SU-DHL-6 (cell line): Measurements from ENCODE around the gene CHIC2.

Experiments
- H2AFZ ChIP-seq: fragments of 200-600 bp; sonication (generic); 2 replicates; pipeline ENCODE4 v1.6.1; 2014; ENCODE audit warnings: low read depth, mild to moderate bottlenecking, moderate library complexity, mixed read lengths, antibody characterized with exemption, low read length; ENCODE audit not compliant: severe bottlenecking
- H3F3A ChIP-seq: fragments of 200-600 bp; shearing (Covaris generic); 2 replicates; pipeline ENCODE4 v1.6.0; 2016; ENCODE audit warnings: antibody characterized with exemption, mild to moderate bottlenecking; ENCODE audit not compliant: insufficient read depth
- H3K27ac ChIP-seq: fragments of 200-600 bp; sonication (generic); 2 replicates; pipeline ENCODE4 v1.5.1; 2016; ENCODE audit warnings: low read depth, mild to moderate bottlenecking, low read length, moderate library complexity, mixed read lengths
- H3K27me3 ChIP-seq: fragments of 200-600 bp; sonication (generic), shearing (Covaris generic); 2 replicates; pipeline ENCODE4 v1.6.0; 2014; ENCODE audit warnings: mild to moderate bottlenecking, low read length
- H3K36me3 ChIP-seq: fragments of 200-600 bp; sonication (generic); 2 replicates; pipeline ENCODE4 v1.6.1; 2014; ENCODE audit warnings: mild to moderate bottlenecking, low read length, mixed read lengths
- H3K4me2 ChIP-seq: fragments of 300-600, 200-600 bp; shearing (Covaris generic), sonication (generic); 2 replicates; pipeline ENCODE4 v1.6.0; 2014; ENCODE audit warnings: low read length, low read depth, mild to moderate bottlenecking; ENCODE audit not compliant: poor library complexity, severe bottlenecking
- H3K4me3 ChIP-seq: fragments of 200-600 bp; sonication (generic); 2 replicates; pipeline ENCODE4 v1.5.1; 2014; ENCODE audit warnings: antibody characterized with exemption, low read length, mild to moderate bottlenecking, mixed read lengths; ENCODE audit not compliant: insufficient read depth, poor library complexity, severe bottlenecking
- H3K79me2 ChIP-seq: fragments of 200-600 bp; sonication (generic); 2 replicates; pipeline ENCODE4 v1.6.1; 2014; ENCODE audit warnings: mild to moderate bottlenecking, low read length, moderate library complexity; ENCODE audit not compliant: insufficient read depth
- H3K9ac ChIP-seq: fragments of 200-600 bp; sonication (generic); 2 replicates; pipeline ENCODE4 v1.7.0; 2014; ENCODE audit warnings: mild to moderate bottlenecking, low read length
- H3K9me2 ChIP-seq: fragments of 200-600 bp; sonication (generic); replicated peaks from 2 replicates; pipeline ENCODE4 v1.6.1; 2014; ENCODE audit warnings: low read length; ENCODE audit not compliant: insufficient read depth
- H3K9me3 ChIP-seq: fragments of 200-600 bp; sonication (generic); 2 replicates; pipeline ENCODE4 v1.6.1; 2014; ENCODE audit warnings: low read length, mixed read lengths; ENCODE audit not compliant: insufficient read depth
- H4K20me1 ChIP-seq: fragments of 200-600 bp; sonication (generic); 2 replicates; pipeline ENCODE4 v1.6.1; 2014; ENCODE audit warnings: low read depth, mild to moderate bottlenecking, antibody characterized with exemption, low read length, moderate library complexity, mixed read lengths
- EZH2phosphoT487 ChIP-seq: fragments of 200-600 bp; sonication (generic), shearing (Covaris generic); conservative IDR thresholded peaks from 2 replicates; pipeline ENCODE4 v1.6.1; 2018; ENCODE audit warnings: mild to moderate bottlenecking, antibody characterized with exemption, low read length, moderate library complexity, mixed read lengths
- TF ChIP-seq, protein P1 (sequence below): fragments of 200-600 bp; sonication (generic); IDR thresholded peaks from one replicate; pipeline ENCODE4 v1.5.1; 2017; ENCODE audit warnings: antibody characterized with exemption, mild to moderate bottlenecking, low read length, moderate library complexity; ENCODE audit not compliant: insufficient read depth, poor library complexity, severe bottlenecking

CHIC2 gene

DNA sequence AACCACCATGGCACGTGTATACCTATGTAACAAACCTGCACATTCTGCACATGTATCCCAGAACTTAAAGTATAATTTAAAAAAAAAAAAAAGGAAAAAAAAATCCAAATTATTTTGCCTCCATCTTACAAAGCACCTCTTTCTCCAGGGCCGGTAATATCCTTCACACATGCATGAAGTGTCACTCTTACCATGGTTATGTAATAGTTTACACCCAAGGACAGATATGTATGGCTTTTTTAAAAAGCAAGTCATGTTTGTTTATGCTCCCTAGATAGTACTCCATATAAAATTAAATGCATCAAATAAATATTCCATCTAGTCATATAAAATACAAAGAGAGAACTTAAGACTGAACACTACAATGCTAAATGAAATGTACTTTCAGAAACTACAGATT lies 22.5 kb downstream of the CHIC2 start:
- H4K20me1 ChIP-seq: no peaks in the 10 kb centered on the region
- H3K27me3 ChIP-seq: no peaks in the 10 kb centered on the region
- H3K4me3 ChIP-seq: no peak overlapping the region
- H3K79me2 ChIP-seq: peaks cover 6% of the 10 kb centered on the region; the same call in 1 of the 2 replicates
- no peak overlapping the region for H3K4me2 ChIP-seq
- no peaks in the 10 kb centered on the region for H3K36me3 ChIP-seq
- no peaks in the 10 kb centered on the region for H3K9me3 ChIP-seq
- no peak overlapping the region for H3K27ac ChIP-seq
- H3F3A ChIP-seq: no peaks in the 10 kb centered on the region
- no peak overlapping the region for H3K9ac ChIP-seq
- TF ChIP-seq EZH2phosphoT487: no peak
- TF ChIP-seq, protein P1, sequence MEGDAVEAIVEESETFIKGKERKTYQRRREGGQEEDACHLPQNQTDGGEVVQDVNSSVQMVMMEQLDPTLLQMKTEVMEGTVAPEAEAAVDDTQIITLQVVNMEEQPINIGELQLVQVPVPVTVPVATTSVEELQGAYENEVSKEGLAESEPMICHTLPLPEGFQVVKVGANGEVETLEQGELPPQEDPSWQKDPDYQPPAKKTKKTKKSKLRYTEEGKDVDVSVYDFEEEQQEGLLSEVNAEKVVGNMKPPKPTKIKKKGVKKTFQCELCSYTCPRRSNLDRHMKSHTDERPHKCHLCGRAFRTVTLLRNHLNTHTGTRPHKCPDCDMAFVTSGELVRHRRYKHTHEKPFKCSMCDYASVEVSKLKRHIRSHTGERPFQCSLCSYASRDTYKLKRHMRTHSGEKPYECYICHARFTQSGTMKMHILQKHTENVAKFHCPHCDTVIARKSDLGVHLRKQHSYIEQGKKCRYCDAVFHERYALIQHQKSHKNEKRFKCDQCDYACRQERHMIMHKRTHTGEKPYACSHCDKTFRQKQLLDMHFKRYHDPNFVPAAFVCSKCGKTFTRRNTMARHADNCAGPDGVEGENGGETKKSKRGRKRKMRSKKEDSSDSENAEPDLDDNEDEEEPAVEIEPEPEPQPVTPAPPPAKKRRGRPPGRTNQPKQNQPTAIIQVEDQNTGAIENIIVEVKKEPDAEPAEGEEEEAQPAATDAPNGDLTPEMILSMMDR: no peak
- no peak overlapping the region for H2AFZ ChIP-seq
- no peaks in the 10 kb centered on the region for H3K9me2 ChIP-seq

DNA sequence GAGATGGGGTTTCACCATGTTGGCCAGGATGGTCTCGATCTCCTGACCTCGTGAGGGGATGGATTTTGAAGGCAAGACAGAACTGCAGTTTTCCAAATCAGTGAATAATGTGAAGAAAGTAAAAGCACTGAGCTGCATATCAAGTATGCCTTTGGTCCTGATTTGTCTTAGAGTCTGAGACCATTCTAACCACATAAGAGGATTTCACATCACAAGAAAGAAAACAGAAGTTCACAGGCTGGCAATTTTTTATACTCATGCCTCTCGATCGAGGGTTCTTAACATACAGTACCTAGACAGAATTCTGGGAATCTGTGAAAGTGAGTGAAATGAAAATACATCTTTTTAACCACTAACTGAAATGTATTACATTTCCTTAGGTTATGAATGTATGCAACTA lies 23.3 kb downstream of the CHIC2 start:
- Histone ChIP-seq H3F3A (no peaks in the 10 kb centered on the region), H2AFZ (no peak overlapping the region), H3K27ac (no peak overlapping the region), H3K9ac (no peak overlapping the region), H3K79me2 (peaks cover 6% of the 10 kb centered on the region; the same call in 1 of the 2 replicates), H3K36me3 (no peaks in the 10 kb centered on the region), H3K4me2 (no peak overlapping the region), H4K20me1 (no peaks in the 10 kb centered on the region), H3K27me3 (no peaks in the 10 kb centered on the region), H3K4me3 (no peak overlapping the region), H3K9me3 (no peaks in the 10 kb centered on the region), H3K9me2 (no peaks in the 10 kb centered on the region)
- TF ChIP-seq, protein P1: no peak
- no peak for TF ChIP-seq EZH2phosphoT487

DNA sequence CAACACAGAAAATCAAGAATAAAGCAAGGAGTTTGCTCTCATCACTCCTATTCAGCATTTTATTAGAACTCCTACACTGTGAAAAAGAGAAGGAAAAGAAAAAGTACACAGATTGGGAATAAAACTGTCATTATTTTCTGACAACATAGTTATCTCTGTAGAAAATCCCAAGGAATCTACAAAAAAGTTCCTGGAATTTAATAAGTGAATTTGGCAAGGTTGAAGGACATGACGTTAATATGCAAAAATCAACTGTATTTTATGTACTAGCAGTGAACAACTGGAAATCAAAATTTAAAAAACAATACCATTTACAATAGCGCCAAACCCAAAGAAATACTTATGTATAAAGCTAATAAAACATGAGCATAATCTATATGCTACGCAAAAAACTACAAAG lies 26.3 kb downstream of the CHIC2 start:
- no peaks in the 10 kb centered on the region for H3K9me2 ChIP-seq
- no peaks in the 10 kb centered on the region for H3K36me3 ChIP-seq
- H3K27me3 ChIP-seq: no peaks in the 10 kb centered on the region

More for the DNA sequence above, 26.3 kb downstream of the CHIC2 start:
- Histone ChIP-seq H3K27ac (no peak overlapping the region), H4K20me1 (no peaks in the 10 kb centered on the region), H3K79me2 (peaks cover 6% of the 10 kb centered on the region; the same call in 1 of the 2 replicates), H2AFZ (no peak overlapping the region), H3F3A (peaks cover 14% of the 10 kb centered on the region), H3K4me3 (no peak overlapping the region), H3K4me2 (no peak overlapping the region), H3K9ac (no peak overlapping the region), H3K9me3 (no peaks in the 10 kb centered on the region)
- no peak for TF ChIP-seq EZH2phosphoT487
- TF ChIP-seq, protein P1: no peak
